ENCODE measurements around the gene AFF3. TPM values are rescaled to one million over a fixed set of nuclear protein-coding genes. Genes with fewer than 3 reads are reported as not detected.

AFF3 gene
- total RNA-seq, 1 donor from 2014 or later, result 44.6 TPM

DNA sequence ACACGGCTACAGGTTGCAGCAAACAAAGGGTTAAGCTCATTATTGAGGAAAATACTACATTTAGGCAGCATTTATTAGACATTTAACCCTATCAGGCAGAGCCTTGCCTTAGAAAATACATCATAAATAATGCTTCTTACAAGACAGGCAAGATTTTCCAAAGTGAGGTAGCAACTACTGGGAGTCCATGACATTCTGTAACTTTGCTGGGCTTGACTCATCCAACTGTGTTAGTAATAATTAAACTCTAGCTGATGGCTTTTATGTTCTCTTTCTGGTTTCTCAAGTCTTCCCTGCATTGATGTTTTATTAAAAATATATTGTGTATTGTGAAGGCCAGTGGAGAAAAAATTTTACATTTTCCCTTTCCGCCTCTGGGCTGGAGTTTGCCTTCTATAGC is 291.3 kb downstream of the AFF3 start:
- Histone ChIP-seq H3K4me3 (no peak overlapping the region), H3K36me3 (no peaks in the 10 kb centered on the region), H3K27ac (no peak overlapping the region), H3K27me3 (no peaks in the 10 kb centered on the region), H3K4me1 (no peaks in the 10 kb centered on the region), H3K9me3 (no peaks in the 10 kb centered on the region)
- TF ChIP-seq, protein P1, sequence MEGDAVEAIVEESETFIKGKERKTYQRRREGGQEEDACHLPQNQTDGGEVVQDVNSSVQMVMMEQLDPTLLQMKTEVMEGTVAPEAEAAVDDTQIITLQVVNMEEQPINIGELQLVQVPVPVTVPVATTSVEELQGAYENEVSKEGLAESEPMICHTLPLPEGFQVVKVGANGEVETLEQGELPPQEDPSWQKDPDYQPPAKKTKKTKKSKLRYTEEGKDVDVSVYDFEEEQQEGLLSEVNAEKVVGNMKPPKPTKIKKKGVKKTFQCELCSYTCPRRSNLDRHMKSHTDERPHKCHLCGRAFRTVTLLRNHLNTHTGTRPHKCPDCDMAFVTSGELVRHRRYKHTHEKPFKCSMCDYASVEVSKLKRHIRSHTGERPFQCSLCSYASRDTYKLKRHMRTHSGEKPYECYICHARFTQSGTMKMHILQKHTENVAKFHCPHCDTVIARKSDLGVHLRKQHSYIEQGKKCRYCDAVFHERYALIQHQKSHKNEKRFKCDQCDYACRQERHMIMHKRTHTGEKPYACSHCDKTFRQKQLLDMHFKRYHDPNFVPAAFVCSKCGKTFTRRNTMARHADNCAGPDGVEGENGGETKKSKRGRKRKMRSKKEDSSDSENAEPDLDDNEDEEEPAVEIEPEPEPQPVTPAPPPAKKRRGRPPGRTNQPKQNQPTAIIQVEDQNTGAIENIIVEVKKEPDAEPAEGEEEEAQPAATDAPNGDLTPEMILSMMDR (IDR thresholded peaks at IDR 0.05), result no peak
- ATAC-seq (no peak), DNase-seq (no peak)
- intact Hi-C loops (cut with DNase I), result no loop called here

DNA sequence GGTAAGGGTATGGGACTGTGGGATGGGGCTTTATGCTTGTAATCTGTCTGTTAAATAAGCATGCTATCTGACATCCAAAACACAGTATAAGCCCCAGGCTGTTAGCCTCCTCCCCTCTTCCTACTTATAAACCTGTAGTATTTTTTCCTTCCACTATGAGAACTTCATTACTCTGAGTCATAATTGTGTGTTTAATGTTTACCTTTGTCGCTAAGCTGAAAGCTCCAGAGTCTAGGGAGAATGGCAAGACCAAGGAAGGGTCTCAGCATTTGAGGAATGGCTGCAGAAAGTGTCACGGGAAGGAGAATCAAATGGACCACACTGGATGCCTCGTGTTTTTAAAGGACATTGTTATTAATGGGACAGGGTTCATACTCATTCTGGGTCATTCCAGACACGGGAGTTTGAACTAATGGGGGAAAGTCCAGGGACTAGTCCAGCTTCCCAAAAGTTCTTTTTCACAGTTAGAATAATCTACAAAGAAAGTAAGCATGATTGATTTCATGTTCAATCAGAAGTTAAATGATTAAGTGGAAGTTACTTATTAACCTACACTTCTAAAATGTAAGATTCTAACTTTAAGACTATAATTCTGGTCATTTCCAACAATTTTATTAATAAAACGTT is 292.2 kb downstream of the AFF3 start:
- Histone ChIP-seq H3K27ac (no peak overlapping the region), H3K27me3 (no peaks in the 10 kb centered on the region), H3K9me3 (no peaks in the 10 kb centered on the region), H3K36me3 (no peaks in the 10 kb centered on the region), H3K4me1 (no peaks in the 10 kb centered on the region), H3K4me3 (no peak overlapping the region)
- intact Hi-C loops (cut with DNase I), result no loop called here
- TF ChIP-seq, protein P1 (IDR thresholded peaks at IDR 0.05), result no peak
- ATAC-seq (no peak), DNase-seq (no peak)

DNA sequence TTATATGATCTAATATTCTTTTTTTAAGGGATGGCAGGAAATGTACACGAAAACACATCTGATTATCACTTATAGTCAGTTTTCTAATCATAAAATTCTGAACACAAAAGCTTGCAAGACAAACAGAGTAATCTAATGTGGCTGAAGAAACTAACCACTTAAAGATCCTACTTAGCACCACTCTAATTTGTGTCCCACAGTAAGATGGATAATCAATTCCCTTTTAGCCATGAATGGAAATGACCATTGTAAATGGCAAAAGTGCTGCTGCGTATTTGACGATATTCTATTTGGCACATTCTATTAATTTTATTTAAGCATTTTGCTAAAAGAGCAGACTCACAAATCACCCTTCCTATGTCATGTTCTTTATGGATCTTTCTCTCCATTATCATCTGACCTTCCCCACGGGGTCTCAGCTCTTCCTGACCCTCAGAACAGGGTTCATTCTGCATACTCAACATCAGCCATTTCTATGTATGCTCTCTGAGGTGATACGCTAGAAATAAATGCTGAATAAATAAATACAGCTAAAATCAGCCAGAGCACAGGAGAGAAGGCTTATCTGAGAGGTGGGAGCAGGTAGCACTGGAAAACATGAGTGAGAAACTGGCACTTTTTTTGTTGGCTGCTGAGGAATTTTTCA is 295.8 kb downstream of the AFF3 start:
- H3K4me1 ChIP-seq, result no peaks in the 10 kb centered on the region
- no peaks in the 10 kb centered on the region for H3K36me3 ChIP-seq
- H3K4me3 ChIP-seq, result no peak overlapping the region
- no peaks in the 10 kb centered on the region for H3K27me3 ChIP-seq
- H3K27ac ChIP-seq, result no peak overlapping the region
- ATAC-seq, result no peak
- no peak for DNase-seq
- no peaks in the 10 kb centered on the region for H3K9me3 ChIP-seq
- TF ChIP-seq, protein P1 (IDR thresholded peaks at IDR 0.05), result no peak
- intact Hi-C loops (cut with DNase I), result no loop called here

DNA sequence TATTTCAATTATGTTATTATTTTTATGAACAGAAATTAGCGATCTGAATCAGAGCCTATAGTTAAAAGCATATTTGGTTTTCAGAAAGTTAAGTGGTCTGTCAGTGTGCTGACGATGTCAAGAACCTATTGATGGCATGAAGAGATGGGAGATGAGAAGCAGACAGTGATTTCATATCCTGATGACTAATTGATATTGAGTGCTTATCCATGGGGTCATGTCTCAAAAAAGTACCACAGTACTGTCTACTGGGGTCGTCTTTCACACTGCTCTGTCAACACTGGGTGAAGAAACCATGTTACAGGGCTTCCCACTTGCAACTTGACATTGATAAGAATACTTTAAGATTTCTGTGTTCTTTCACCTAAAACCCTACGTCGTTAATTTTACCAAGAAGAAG is 297.1 kb downstream of the AFF3 start:
- Histone ChIP-seq H3K27me3 (no peaks in the 10 kb centered on the region), H3K27ac (no peak overlapping the region), H3K4me3 (no peak overlapping the region), H3K36me3 (no peaks in the 10 kb centered on the region), H3K4me1 (no peaks in the 10 kb centered on the region), H3K9me3 (no peaks in the 10 kb centered on the region)
- no peak for ATAC-seq
- intact Hi-C loops (cut with DNase I), result no loop called here
- TF ChIP-seq, protein P1 (IDR thresholded peaks at IDR 0.05), result no peak
- no peak for DNase-seq

DNA sequence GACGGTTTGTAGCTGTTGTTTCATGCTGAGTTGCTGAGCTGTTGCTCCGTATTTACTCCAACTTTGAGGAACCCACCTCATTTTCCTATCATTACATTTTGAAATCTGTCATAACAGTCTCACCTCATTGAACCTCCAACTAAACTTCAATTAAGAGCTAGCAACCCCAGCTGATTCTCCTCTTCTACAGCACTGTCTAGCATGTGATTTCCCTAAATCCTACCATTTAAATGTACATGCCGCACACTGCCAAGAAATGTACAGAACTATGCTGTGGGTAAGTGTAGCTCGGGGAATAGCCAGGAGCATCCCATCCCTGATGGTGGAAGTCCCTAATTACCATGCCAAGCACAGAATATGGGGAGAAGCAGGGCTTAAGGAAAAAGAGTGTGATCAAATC is 299.9 kb downstream of the AFF3 start:
- Histone ChIP-seq H3K27ac (no peak overlapping the region), H3K4me1 (no peaks in the 10 kb centered on the region), H3K36me3 (no peaks in the 10 kb centered on the region), H3K9me3 (no peaks in the 10 kb centered on the region), H3K4me3 (no peak overlapping the region), H3K27me3 (no peaks in the 10 kb centered on the region)
- ATAC-seq (no peak), DNase-seq (no peak)
- intact Hi-C loops (cut with DNase I), result no loop called here
- TF ChIP-seq, protein P1 (IDR thresholded peaks at IDR 0.05), result no peak
